ENCODE measurements around the gene KCNK15.
"Not testable (repeated sequence)": the region's sequence is repeated elsewhere in the genome, so short reads cannot be mapped to it uniquely, and the experiment has no call there.

Gene KCNK15

DNA sequence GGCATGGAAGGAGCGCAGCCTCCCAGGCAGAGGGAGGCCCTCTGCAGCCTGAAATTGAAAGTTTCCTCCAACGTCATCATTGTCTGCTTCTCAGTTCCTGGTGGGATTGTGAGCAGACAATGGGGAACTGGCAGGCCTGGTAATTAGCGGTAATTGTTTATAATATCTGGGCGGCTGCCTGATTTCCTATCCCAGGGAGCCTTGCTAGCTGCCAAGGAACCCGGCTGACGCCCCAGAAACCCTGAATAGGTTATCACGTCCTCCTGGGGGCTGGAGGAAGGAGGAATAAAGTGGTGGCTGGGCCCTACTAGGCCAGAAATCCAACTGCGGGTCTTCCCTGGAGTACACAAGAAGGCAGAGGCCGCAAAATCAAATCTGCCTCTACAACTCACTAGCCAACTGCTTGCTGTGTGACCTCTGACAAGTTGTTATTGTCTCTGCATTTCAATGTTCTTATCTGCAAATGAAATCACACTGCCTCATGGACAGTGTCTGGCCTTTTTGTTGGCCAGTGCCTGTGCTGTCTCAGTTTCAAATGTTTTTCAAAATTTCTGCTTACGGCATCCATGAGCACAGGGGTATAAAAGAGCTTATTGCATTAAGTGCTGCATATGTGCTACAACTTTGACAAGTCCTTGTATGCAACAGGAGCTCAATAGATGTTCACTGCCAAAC is 16.9 kb downstream of the KCNK15 start:
- TF ChIP-seq, protein P1, sequence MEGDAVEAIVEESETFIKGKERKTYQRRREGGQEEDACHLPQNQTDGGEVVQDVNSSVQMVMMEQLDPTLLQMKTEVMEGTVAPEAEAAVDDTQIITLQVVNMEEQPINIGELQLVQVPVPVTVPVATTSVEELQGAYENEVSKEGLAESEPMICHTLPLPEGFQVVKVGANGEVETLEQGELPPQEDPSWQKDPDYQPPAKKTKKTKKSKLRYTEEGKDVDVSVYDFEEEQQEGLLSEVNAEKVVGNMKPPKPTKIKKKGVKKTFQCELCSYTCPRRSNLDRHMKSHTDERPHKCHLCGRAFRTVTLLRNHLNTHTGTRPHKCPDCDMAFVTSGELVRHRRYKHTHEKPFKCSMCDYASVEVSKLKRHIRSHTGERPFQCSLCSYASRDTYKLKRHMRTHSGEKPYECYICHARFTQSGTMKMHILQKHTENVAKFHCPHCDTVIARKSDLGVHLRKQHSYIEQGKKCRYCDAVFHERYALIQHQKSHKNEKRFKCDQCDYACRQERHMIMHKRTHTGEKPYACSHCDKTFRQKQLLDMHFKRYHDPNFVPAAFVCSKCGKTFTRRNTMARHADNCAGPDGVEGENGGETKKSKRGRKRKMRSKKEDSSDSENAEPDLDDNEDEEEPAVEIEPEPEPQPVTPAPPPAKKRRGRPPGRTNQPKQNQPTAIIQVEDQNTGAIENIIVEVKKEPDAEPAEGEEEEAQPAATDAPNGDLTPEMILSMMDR (IDR thresholded peaks at IDR 0.05; ENCODE audit: low read depth, low read length, missing control alignments) = no peak
- no peak for DNase-seq (ENCODE audit: low read depth)
- in situ Hi-C loops (cut with HindIII; ENCODE audit: low sequenced_read_pairs) = no loop called here
- H3K4me3 ChIP-seq (ENCODE audit: low read depth, low read length) = no peak overlapping the region

DNA sequence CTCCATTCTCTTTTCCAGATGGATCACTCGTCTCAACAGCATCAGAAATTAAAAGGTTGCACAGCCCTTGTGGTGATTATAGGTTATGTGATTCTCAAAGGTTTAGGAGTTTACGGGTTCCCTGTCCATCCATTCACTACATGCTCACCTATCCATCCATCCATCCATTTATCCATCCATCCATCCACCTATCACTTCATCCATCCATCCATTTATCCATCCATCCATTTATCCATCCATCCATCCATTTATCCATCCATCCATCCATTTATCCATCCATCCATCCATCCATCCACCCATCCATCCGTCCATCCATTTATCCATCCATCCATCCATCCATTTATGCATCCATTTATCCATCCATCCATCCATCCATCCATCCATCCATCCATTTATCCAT is 18.1 kb downstream of the KCNK15 start:
- in situ Hi-C loops (cut with HindIII; ENCODE audit: low sequenced_read_pairs); DNase-seq (ENCODE audit: low read depth); H3K4me3 ChIP-seq (ENCODE audit: low read depth, low read length): not testable (repeated sequence)

DNA sequence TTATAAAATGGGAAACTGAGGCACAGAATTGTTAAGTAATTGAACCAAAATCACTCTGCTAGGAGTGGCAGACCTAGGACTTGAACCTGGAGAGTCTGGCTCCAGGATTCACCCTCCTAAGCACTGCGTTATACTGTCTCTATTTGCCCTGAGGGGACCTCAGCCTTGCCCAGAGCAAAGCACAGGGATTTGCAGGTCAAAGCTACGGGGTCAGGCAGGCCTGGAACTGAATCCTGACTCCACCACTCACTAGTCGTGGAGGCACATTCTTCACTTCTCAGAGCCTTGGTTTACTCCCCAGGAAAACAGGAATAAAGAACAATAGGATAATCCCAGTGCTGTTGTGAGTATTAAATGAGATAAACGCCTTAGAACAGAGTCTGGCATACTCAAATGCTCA is 19.4 kb downstream of the KCNK15 start:
- H3K4me3 ChIP-seq (ENCODE audit: low read depth, low read length) = no peak overlapping the region
- TF ChIP-seq, protein P1 (IDR thresholded peaks at IDR 0.05; ENCODE audit: low read depth, low read length, missing control alignments) = no peak
- DNase-seq (ENCODE audit: low read depth) = no peak
- in situ Hi-C loops (cut with HindIII; ENCODE audit: low sequenced_read_pairs) = no loop called here

DNA sequence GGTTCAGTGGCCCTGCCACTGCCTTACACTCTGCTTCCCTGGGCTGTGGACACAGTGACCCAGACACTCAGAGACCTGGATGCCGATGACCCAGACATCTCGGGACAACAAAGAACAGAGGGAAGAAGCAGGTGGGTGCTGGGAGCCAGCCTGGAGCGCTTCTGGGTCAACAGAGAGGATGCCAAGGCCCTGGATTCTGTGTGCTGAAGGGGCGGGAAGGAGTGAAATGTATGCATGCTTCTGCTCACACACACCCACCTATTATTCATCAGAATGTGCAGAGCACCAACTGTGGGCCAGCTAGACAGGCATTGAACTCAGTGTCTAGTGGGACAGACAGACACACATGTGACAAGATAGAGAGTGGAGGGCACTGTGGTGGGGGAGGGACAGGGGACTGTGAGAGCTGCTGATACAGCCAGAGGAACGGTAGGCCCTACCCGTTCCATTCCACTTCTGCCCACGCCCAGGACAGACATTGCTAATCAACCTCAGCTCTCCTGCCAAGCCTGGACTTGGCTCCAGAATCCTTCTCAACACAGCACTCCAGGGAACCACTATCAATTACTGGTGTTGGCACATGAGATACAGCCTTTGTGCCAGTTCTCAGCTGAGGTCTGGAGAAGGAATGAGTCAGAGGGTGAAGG is 20.2 kb downstream of the KCNK15 start:
- TF ChIP-seq, protein P1 (IDR thresholded peaks at IDR 0.05; ENCODE audit: low read depth, low read length, missing control alignments) = no peak
- in situ Hi-C loops (cut with HindIII; ENCODE audit: low sequenced_read_pairs) = no loop called here
- DNase-seq (ENCODE audit: low read depth) = no peak
- no peak overlapping the region for H3K4me3 ChIP-seq (ENCODE audit: low read depth, low read length)

DNA sequence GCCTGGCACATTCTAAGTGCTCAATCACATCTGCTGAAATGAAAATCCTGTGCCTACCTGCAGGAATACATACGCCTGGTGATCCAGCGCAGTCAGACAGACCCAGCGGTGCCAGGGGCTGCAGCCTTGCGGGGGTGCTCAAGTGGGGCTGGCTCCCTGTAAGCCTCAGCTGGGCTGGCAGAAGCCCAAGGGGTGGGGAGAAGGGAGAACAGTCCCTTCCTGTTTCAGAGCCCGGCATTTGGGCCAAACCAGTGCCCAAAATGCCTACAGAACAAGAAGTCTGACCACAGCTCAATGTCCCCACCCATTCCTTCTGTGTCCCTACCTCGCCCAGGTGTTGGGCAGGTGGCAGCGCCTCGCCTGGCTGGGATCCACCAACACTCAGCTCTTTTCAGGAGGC is 22.6 kb downstream of the KCNK15 start:
- TF ChIP-seq, protein P1 (IDR thresholded peaks at IDR 0.05; ENCODE audit: low read depth, low read length, missing control alignments) = no peak

DNA sequence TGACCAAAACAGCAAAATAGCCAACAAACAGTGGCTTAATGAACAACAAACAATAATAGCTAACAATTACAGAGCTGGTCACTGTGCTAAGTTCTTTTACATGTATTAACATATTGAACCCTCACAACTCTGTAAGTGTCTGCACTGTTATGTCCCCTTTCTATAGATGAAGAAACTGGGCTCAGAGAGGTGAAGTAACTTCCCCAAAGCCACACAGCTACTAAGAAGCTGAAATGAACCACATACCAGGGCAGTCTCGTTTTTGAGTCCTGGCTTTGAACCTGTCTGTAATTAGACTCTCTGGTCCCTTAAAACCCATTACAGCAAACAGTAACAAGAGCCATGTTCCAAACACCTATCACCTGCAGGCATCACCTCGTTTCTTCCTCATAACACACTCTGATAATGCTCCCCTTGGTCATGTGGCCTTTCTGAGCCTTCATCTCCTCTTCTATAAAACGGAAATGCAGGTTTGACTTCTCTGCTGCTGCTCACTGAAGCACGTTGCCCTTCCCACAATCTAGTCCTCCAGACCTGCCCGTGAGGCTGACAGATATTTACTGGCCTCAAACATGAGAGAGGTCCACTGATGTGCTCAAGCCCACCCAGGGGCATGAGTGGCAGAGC is 23.3 kb downstream of the KCNK15 start:
- in situ Hi-C loops (cut with HindIII; ENCODE audit: low sequenced_read_pairs) = no loop called here
- TF ChIP-seq, protein P1 (IDR thresholded peaks at IDR 0.05; ENCODE audit: low read depth, low read length, missing control alignments) = no peak
- no peak overlapping the region for H3K4me3 ChIP-seq (ENCODE audit: low read depth, low read length)
- no peak for DNase-seq (ENCODE audit: low read depth)

More for the DNA sequence above, 22.6 kb downstream of the KCNK15 start:
- no peak for DNase-seq (ENCODE audit: low read depth)
- in situ Hi-C loops (cut with HindIII; ENCODE audit: low sequenced_read_pairs) = no loop called here
- H3K4me3 ChIP-seq (ENCODE audit: low read depth, low read length) = no peak overlapping the region

DNA sequence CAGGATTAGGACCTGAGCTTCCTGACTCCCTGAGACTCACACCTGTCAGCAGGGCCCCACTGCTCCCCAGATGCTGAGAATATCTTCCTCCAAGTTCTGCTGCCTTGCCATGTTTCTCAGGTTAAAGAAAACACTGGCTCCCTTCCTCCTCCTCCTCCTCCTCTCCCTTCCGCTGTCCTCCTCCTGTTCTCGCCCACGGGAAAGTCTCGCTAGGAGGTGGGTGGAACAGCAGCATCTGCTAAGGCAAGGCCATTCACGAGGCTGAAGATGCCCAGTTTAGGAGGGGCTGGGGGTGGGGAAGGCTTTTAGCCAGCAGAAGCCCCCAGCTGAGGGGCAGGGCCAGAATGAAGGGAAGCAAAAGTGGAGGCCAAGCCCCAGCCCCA is 23.8 kb downstream of the KCNK15 start:
- no peak for DNase-seq (ENCODE audit: low read depth)
- no peak overlapping the region for H3K4me3 ChIP-seq (ENCODE audit: low read depth, low read length)
- in situ Hi-C loops (cut with HindIII; ENCODE audit: low sequenced_read_pairs) = no loop called here
- TF ChIP-seq, protein P1 (IDR thresholded peaks at IDR 0.05; ENCODE audit: low read depth, low read length, missing control alignments) = no peak
